GM10266 (cell line): ENCODE results near the gene MXI1.
"Not testable (repeated sequence)": the region's sequence is repeated elsewhere in the genome, so short reads cannot be mapped to it uniquely, and the experiment has no call there.

Experiments used
- DNase-seq: peaks from one replicate; pipeline ENCODE4 v3.0.0; 2012; ENCODE audit errors: extremely low spot score
- TF ChIP-seq, protein P1 (sequence below): IDR thresholded peaks from 2 replicates; pipeline ENCODE4 v1.5.1; 2012; ENCODE audit warnings: mild to moderate bottlenecking, low read depth; ENCODE audit not compliant: control insufficient read depth, insufficient read depth; ENCODE audit errors: missing control alignments

The MXI1 gene

DNA sequence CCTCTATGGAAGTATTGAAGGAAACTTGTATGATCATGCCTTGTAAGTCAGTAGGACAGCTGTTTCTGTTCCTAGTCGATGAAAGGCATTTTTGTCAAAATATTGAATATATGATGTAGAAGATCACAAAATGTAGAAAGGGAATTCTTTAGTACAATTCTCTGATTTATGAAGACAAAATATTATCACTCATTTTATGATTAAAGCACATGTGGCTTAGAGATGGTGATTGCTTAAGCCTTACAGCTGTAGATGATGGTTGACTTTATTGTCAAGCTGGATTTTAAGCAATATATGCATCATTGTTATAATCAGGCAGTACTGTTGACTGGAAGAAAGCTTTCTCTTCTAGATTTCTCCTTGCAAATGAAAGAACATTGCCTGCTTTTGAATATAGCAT is 26.4 kb downstream of the MXI1 start:
- TF ChIP-seq, protein P1, sequence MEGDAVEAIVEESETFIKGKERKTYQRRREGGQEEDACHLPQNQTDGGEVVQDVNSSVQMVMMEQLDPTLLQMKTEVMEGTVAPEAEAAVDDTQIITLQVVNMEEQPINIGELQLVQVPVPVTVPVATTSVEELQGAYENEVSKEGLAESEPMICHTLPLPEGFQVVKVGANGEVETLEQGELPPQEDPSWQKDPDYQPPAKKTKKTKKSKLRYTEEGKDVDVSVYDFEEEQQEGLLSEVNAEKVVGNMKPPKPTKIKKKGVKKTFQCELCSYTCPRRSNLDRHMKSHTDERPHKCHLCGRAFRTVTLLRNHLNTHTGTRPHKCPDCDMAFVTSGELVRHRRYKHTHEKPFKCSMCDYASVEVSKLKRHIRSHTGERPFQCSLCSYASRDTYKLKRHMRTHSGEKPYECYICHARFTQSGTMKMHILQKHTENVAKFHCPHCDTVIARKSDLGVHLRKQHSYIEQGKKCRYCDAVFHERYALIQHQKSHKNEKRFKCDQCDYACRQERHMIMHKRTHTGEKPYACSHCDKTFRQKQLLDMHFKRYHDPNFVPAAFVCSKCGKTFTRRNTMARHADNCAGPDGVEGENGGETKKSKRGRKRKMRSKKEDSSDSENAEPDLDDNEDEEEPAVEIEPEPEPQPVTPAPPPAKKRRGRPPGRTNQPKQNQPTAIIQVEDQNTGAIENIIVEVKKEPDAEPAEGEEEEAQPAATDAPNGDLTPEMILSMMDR = no peak
- no peak for DNase-seq

DNA sequence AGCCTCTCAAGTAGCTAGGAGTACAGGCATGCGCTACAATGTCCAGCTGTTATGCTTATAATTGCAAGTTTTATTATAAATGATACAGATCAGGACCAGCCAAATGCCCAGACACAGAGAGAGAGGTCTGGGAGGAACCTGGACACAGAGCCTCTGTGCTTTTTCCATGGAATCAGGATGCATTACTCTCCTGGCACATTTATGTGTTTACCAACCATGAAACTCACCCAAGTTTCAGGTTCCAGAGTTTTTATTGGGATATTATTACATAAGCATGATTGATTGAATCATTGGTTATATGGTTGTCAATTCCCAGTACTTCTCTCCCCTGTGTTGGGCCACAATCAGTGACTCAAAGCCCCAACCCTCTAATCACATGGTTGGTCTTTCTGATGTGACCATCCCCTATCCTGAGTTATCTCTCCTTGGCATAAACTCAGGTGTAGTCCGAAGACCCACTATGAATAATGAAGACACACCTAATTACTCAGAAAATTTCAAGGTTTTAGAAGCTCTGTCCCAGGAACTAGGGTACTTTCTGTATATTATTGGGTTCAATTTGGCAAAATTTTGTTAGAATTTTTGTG is 30.6 kb downstream of the MXI1 start:
- DNase-seq = no peak
- TF ChIP-seq, protein P1 = no peak

DNA sequence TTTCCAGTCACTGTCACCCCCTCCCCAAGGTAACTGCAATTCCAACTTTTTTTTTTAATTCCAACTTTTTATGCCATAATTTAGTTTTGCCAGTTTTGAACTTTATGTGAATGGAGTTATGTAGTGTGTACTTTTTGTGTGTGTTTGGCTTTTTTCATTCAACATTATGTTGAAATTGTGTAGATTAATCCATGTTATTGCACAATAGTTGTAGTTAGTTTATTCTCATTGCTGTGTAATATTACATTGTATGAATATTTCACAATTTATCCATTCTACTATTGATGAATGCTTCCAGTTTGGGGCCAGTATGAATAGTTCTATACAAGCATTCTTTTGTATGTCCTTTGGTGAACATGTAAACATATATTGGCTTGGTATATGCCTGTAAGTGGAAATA is 32.5 kb downstream of the MXI1 start:
- DNase-seq = no peak
- TF ChIP-seq, protein P1 = no peak

DNA sequence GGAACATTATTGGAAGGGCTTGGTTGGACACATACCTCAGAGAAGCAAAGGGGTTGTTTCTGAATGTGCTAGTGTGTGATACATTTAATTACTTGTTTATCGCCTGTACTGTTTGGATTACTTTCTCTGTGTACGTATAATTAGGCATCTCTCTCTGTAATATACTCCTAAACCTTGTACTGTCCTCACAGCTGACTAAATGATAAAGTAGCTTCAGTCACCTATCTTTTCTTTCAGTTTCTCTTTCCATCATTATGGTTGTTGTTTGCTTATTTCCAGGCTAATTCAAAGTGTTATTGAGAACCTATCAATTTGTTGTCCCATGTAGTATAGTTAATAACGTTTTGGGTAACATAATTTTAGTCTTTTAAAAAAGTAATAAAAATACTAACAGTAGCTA is 34.0 kb downstream of the MXI1 start:
- TF ChIP-seq, protein P1 = no peak
- no peak for DNase-seq

DNA sequence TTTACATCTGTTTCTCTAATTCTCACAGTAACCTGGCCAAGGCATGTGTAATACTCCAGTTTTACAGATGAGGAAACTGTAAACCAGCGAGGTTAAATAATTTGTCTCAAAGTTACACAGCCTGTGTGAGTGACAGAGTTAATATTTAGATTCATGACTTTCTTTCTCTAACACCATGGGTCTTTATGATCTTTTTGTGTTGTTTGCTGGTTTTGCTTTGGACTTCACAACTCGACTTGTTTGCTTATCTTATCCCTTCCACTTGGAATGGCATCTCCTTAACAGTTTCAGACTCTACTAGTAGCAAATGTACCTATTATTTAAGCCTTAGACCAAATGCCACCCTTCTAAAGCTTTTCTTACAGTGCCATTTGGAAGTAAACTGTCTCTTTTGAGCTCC is 34.4 kb downstream of the MXI1 start:
- TF ChIP-seq, protein P1 = no peak
- no peak for DNase-seq

DNA sequence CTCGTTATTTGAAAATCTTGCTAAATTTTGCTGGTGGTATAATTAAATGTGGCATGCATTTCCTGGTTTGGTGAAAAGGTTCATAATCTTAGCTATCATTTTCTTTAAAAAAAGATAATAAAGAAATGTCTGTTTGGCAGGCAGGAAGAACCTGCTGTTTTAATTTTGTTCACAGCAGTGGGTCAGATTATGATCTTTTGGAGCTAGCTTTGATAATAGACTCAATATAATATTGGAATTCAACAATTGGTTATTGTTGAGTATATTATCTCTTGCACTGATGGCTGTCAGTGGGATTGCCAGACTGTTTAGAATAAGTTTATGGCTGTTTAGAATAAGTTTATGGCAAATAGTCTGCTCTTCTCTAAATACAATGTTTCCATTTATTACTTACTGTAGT is 35.1 kb downstream of the MXI1 start:
- no peak for DNase-seq
- TF ChIP-seq, protein P1 = no peak

DNA sequence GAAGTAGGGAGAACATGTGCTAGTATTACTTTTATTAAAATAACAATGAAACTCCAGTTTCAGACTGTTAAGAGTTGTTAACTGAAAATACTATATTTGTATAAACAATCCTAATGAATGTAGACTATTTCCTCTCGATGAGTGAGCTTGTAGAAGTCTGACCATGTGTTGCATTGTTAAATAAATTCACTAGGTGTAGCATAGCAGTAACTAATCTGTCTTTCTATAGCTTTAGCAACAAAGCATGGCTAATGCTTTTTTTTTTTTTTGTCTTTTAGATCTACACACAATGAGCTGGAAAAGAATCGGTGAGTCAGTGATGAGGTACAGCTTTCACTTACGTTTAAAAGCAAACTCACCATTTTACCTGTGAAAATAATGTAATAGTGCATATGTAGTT is 37.1 kb downstream of the MXI1 start:
- TF ChIP-seq, protein P1 = no peak
- no peak for DNase-seq

DNA sequence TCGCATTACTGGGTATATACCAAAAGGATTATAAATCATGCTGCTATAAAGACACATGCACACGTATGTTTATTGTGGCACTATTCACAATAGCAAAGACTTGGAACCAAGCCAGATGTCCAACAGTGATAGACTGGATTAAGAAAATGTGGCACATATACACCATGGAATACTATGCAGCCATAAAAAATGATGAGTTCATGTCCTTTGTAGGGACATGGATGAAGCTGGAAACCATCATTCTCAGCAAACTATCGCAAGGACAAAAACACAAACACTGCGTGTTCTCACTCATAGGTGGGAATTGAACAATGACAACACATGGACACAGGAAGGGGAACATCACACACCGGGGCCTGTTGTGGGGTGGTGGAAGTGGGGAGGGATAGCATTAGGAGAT is 40.4 kb downstream of the MXI1 start:
- DNase-seq = not testable (repeated sequence)

DNA sequence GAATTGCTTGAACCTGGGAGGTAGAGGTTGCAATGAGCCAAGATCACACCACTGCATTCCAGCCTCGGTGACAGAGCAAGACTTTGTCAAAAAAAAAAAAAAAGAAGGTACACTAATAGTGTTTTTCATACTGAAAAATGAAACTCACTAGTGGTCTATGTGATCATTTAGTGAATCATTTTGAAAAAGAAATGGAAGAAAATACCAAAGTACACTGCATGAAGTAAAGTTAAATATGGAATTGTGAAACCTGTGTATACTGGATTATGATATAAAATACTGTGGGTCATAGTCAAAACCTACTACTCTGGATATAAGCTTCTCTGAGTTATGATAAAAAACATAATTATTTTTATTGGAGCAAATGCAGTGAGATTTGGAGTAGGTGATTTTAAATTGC is 42.1 kb downstream of the MXI1 start:
- not testable (repeated sequence) for DNase-seq

DNA sequence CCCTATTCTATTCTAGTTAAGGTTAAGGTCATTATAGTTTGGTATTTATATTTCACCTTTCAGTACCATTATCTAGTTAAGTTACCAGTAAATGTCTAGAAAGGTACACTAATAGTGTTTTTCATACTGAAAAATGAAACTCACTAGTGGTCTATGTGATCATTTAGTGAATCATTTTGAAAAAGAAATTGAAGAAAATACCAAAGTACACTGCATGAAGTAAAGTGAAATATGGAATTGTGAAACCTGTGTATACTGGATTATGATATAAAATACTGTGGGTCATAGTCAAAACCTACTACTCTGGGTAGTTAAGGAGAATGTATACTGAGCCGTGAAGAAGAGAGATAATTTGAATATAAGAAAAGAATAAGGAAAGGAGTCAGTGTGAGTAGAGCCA is 44.0 kb downstream of the MXI1 start:
- DNase-seq = not testable (repeated sequence)
